ENCODE measurements around the gene SFXN5.

Gene SFXN5

DNA sequence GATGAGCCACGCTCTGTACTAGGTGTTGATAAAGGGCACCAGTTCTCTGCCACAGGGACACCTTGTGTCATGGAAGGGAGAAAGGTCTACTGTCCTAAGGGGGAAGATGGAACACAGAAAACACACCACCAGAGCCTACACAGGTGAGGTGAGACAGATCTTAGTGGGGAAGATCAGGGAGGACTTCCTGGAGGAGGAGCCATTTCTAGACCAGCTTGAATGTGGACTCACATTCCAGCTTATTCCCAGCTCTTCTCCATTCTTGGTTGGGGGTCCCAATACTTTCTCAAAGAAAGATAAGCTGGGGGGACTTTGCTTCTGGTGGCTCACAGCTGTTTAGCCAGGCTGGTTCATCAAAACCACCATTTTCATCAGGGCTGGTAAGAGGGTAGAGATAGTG is 118.0 kb downstream of the SFXN5 start:
- DNase-seq: no peak

DNA sequence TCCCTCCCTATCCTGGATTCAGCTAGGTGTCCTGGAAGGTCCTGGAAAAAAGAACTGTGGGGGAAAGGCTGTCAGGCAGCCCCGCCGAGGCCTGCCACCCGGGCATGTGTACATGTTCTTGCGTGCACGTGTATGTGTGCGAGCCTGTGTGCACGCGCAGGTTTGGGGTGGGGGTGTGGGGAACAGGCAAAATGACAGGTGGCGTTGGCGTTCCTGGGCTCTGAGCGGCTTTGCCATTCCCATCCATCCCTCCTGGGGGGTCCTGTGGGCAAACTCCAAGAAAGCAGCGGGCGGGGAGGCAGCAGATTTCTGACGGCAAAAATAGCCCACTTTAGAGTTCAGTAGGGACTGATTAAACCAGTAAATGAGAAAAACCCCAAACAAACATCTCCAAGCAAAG is 118.6 kb downstream of the SFXN5 start:
- no peak for DNase-seq

DNA sequence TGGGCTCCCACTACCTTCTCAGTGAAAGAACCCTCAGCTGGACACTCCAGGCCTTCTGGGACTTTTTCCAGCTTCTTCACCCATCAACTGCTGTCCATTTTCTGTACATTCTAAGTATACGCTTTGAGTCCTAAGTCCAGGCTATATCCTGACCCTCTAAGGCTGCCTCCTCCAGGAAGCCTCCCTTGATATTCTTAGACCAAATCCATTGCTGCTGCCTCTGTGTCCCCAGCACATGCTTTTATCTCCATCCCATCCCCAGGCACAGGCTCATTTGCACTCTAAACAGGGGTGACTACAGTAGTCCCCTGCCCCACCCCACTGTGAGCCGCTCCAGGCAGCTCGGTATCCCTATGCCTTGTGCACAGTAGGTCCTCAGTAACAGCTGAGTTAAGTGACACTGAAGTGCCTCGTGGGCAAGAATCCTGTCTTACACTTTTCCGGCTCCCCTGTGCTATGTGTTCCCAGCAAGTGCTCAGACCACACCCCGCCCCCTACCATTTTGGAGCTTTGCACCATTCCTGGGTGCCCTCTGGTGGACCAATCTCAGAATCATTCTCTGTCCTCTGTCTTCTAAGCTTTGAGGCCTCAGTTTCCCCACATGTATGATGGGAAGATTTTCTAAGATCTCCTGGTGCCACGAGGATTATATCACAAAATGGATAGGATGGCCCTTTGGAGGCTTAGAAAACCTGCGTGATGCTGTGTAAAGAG is 119.2 kb downstream of the SFXN5 start:
- no peak for DNase-seq

DNA sequence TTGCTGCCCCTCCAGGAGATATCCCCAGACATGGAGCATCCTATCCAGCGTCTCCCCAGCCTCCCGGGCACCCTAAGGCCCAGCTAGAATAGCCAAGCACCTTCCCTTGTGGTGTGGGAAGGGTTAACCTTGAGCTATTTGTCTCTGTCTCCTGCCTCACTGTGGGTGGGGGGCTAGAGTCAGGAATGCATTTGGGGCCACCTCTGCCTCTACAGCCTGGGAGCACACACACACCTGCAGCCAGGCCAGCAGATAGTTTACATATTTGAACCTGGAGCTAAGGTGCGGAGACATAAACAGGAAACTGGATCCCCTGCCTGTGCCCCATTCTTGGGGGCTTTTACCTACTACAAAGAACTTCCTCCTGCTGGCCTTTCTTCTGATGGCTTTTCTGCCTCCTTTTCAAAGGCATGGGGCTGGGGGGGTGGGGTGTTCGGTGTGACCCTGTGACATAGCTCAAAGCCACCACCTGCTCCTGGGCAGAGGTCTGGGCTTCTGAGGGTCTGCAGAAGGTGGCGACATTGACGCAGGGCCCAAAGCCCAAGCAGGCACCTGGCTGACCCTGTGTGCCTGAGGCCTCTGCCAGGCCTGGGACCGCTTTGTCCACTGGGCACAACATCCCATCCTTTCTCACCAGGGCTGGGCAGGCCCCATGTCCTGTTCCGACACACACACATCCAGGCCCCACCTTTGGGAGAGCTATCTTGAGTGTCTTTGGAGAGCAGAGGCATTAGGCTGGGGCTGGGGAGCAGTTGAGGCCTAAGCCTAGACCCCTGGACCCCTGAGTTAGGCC is 120.0 kb downstream of the SFXN5 start:
- DNase-seq: no peak

DNA sequence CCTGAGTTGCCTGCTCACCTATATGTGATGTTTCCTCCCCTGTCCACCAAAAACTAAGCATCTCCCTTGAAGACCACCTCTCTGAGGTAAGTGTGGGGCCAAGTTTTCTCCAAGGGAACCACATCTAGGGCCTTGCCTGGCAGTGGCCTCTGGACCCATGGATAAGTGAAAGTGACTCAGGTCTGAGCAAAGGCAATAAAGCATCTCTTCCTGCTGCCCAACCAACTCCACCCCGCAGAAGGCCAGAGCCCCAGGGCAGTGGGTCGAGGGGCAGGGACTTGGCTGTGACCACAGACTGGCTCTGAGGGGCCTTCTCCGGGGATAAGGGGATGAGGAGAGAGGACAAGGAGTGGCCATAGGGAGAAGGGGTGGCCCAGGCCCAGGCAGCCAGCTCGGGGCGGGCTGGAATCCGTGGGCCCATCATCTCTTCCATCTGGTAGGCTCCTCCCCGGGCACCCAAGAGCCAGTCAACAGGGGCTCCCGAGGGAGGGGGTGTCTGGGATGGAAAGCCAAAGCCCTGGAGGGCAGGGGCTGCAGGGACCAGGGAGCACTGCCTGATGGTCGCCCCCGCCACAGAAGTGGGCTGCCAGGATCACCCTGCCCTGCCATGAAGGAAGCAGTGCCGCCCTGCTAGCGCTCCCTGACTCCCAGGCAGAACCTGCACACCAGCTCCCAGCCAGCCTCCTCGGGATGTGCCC is 120.8 kb downstream of the SFXN5 start:
- no peak for DNase-seq

DNA sequence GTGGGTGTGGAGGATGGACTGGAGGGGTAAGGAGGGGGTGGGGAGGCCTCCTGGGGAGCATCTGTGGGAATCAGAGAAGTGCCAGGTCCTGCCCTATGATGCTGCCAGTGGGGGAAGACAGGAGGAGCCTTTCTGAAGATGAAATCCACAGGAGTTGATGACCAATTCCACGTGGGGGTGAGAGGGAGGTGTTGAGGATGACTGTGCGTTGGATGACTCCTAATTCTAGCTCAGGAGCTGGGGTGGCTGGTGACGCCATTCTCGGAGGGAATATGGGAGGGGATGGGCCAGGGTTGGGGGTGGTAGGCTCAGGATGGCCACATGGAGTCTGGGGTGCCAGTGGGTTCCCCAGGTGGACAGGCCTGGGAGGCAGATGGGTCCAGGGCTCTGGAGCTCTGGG is 121.9 kb downstream of the SFXN5 start:
- DNase-seq: no peak

DNA sequence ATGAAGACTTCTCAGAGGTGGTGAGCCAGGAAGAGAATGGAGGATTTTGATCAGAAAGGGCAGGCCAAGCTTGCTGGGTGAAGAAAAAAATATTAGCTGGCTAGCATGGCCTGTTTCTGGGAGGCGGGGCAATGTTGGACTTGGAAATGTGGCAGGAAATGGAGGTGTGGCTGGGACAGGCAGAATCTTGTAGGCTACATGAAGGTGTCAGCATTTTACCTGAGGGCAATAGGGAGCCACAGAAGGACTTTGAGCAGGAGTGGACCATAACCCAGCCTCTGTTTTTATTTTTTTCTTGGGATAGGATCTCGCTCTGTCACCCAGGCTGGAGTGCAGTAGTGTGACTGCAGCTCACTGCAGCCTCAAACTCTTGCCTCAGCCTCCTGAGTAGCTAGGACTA is 122.5 kb downstream of the SFXN5 start:
- DNase-seq: no peak

DNA sequence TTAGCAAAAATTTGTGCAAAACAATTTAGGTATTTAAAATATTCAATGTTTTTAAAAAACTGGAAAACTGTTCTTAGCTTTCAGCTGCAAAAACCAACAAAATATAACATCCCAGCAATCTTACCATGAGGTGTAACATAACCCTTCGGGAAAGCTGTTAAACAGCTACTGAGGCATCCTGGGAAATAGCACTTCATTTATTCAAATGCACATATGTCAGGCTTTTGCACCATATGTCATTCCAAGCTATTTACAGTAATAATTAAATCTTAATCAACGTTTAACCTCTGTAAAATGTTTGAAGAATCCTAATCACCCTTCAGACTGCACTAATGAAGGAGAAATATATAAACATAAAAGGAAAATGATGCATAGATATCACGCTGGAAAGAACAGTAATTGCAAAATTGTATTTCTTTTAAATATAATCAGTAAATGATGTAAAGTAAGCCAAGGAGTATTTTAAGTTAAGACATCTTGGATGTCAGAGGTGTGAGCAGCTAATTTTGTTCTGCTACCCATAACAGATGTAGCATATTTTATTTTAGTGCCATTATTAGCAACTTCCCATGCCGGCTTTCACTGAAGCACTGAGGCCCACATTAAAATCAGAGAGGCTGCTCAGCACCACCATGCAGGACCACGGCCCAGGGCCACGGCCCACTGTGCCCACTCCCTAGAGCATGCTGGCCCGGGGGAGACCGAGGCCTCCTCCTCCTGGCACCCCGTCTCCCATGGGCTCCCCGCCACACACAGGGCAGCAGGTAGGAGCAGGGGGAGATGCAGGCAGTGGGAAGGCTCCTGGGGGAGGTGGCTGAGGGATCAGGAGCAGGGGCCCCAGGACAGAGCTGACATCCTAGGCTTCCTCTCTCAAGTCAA is 123.3 kb downstream of the SFXN5 start:
- no peak for DNase-seq

DNA sequence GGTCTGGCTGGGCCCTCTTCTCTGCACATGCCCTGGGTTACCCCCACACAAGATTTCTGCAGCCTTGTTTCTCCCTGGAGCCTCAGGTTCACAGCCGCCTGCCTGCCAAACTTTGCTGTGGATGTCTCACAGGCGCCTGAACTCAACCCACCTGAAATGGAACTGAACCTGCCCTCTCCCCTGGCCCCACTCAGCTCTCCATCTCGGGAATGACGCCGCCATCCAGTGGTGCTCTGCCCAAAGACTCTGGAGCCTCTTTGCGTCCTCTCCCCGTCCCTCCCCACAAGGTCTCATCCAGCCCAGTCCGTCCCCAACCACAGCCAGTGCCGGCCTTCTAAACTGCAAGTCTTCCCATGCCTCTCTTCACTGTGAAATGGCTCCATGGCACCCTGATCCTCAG is 125.0 kb downstream of the SFXN5 start:
- DNase-seq: no peak

DNA sequence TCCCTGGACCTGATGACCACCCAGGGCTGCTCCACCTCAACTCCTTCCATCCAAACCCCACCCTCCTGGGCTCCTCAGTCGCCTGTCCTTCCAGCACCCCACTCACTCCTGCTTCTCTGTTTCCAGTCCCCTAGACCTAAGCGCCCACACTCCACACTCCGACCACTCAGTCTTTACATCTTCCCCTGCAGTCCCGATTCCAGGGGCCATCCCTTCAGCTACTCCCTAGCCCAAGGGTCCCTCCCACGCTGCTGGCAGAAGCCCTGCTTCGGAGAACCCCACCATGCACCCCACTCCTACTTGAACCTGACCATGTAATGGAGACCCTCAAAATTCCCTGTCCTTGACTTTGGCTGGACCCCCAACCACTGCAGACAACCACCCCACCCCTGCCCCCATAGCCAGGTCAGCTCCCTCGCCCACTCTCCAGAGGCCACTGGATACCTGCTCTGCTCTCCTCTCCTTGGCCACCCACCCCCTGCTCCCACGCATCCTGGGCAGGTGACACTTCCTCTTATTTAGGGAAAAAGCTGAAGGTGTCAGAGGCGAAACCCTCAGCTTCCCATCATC is 126.0 kb downstream of the SFXN5 start:
- DNase-seq: no peak

DNA sequence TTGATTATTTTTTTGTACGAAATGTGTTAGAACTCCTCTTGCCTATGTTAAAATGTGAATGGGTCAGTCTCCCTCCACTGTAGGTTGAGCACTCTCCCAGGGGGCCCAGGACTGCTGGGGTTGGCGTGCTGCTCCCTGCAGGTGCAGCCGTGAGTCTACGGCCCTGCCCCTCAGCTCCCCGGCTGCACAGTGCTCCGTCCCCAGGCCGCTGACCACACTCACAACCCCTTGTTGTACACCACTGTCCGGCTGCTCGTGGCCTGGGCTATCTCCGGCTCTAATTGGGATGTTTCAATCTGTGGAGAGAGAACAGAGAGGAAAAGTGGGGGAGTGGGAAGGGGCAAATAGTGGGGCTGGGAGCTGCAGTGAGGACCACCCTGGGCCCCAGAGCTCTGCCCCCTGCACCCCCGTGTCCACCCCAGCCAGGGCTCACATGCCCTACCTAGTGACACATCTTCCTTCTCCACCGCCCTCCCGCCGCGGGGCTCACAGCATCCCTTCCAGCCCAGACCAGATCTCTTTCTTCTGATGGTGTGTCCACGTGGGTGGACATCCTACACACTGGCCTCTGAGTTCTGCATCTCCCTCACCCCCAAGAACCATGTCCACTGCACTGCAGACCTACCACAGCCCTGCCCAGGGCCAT is 126.6 kb downstream of the SFXN5 start:
- no peak for DNase-seq

DNA sequence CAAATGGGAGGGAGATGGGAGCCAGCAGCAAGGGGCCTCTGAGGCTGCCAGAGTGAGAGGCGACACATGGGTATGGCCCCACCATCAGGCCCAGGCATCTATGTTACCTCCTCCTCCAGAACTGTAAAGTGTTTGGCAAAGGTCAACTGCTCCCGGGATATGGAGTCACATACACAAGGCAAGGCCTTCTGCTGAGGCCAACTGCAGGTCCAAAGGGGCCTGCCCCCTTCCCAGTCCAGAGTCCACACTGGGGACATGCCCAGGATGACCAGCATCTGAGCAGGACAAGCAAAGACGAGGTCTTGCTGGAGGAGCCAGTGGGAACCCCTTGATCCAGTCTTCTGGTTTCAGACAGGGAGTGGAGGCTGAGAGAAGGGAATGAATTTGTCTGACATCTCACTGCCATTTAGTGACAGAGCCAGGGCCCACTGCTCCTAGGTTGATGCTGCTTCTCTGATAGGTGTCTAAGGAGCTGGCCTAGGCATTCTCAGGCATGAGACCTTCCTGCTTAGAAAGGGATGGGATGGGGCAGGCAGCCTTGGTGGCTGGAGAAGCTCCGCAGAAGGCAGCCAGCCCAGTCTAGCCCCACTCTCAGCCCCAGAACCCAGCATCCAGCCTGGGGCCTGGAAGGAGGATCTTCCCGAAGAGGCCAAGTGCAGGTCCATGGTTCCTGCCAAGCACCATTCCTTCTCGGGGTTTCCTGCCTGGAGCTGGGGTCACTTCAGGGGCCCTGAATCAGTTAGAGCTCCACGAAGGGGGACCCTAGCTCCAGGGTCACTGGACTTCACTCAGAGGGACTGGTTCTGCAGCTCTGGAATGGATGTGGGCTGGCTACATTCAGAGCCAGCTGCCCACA is 127.7 kb downstream of the SFXN5 start:
- no peak for DNase-seq

DNA sequence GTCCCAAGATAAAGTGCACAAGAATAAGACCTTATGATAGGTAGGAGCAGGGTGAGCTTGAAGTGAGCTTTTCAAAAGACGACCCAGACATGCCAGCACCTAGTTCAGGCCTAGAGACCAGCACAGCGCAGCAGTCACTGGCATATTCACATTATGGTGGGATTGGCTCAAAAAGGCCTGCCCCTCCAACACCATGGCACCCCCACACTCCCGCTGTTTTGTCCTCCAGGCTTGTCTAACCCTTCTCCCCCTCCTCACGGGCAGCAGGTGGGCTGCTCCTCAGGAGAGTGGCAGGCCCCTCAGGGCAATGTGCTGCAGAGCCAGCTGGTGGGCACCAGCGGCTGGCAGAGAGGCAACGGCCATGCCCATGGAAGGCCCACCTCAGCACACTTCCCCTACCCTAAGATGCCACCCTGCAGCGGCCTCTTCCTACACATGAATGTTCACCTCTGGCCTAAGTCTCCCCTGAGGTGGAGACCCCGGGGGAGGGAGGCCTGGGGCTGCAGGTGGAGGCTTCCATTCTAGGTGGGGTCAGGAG is 128.6 kb downstream of the SFXN5 start:
- no peak for DNase-seq

DNA sequence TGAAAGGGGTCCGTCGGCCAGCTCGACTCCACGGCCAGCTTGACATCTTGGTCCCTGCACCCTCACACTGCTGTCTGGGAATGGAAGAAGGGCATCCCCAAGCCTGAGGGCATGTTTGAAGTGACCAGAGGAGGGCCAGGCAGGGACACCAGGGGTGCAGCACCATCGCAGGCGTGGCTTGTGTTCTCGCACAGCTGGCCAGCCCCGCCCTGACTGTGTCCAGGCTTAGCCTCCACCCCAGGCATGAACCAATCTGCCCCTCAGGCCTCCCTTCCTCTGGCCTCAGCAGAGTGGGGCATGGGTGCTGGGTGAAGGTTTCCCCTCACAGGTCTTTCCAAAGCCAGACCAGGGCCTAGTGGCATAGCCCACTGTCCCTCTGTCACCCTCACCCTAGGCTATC is 129.2 kb downstream of the SFXN5 start:
- no peak for DNase-seq

DNA sequence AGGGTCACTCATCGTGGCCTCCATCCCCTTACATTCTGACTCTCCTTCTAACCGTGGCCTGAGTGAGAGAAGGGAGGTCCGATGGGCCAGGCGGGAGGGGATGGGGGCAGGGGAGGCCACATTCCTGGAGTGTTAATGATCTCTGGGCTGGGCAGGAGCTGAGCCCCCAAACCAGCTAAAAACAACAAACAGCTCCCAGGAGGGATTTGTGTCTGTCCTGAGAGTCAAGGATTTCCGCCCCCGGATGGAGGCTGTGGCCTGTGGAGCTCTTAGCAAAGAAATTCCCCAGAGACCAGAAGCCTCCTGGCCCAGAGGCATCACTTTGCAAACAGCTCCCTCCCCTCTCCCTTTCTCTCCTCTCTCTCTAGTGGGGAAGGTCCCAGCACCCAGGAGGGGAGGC is 130.7 kb downstream of the SFXN5 start:
- DNase-seq: no peak

DNA sequence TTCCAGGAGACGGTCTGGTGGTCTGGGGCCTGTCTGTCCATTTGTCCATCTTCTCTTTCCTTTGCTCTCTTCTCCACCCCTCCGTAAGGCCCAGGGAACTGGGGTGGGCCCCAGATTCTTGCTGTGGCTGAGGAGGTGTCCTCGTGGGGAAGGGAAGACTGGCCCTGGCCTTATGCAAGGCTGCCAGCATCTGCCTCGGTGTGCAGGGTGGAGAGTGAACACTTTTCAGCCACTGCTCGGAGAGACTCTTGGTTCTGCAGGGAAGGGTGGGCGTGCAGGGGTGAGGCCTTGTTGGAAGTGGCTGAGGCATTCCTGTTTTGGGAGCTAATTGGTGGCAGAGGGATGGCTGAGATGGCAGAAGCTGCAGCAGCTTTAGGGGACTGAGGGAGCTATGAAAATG is 131.2 kb downstream of the SFXN5 start:
- no peak for DNase-seq

DNA sequence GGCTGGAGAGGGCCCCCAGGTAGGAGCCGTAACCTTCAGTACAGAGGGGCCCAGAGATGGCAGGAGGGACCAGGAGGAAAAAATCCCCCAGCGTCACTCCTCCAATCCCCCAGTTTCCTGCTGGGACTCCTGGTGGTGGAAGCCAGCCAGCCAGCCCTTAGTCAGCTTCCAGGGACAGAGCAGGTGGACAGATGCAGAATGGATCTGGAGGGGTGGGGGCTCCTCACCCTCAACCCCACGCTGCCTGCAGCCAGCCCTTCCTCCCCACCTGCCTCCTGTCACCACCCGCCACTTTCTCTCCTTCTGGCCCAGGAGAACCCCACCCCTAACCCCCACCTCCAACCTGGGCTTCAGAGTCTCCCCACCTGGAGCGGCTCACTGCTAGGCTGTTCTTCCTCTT is 133.1 kb downstream of the SFXN5 start:
- no peak for DNase-seq

DNA sequence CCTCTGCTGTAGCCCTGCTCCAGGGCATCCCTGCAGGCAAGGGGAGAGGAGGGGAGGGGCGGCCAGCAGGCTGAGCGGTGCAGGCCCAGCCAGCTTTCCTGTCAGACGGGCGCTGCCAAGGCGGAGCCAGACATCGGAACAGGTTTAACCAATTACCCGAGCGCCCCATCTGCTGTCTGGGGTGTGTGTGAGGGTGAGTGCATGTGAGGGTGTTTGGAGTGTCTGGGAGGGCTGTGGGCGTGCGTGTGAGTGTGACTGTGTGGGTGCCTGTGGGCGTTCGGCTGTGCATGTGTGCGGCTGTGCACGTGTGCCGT is 134.2 kb downstream of the SFXN5 start:
- DNase-seq: no peak

DNA sequence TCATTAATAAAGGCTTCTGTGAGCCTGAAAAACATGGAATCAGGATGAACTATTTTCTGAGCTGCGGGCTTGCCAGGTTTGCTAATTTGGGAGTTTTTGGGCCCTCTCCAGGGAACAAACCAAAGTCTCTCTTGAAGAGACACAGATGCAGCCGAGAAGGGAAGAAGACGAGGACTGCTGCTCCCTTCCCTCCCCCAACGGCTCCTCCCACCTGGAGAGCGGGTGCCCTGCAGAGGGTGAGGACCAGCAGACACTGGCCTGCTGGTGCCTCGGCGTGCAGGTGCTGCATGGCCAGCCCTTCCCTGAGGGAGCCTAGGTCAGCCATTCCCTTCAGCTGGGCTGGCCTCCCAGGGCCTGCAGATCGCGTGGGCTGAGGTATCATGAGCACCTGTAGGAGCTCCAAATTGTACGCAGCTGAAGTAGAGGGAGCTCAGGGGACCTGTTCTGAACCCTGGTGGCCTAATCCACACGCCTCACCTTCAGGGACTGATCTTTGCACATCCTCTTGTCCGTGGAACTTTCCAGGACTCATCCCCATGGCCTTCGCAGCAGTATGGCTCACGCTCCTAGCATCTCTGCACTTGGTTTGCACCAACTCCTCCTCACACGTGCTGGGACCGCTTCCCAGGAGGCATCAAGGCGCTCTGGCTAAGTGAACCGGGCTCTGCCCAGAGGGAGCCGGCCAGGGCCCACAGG is 134.7 kb downstream of the SFXN5 start:
- DNase-seq: no peak

DNA sequence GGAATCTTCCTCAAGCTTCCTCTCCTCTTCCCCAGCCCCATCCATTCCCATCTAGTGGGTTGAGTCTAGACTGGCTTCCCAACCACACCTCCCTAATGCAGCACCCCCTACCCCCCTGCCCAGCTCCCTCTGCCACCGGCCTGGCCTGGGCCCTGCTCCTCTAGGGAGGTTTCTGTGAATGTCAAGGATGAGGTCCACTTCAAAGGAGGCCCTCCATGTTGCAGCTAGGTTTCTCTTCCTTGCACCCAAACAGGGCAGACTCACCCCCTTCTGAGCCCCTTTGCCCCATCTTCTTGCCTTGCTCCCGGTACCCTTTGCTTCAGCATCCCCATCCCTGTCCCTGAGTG is 135.9 kb downstream of the SFXN5 start:
- DNase-seq: no peak
